ENCODE data around the gene HNRNPUL2.

HNRNPUL2 gene

GRCh38 chr11:62728171-62728988 lies 1.1 kb upstream of the HNRNPUL2 start, which contains the start of gene TTC9C:
TSS of gene TTC9C (plus strand) at chr11:62728486. CDS start at chr11:62728849, 363 bp downstream.
- Histone ChIP-seq H3K27me3 (ENCODE audit: control insufficient read depth in 5 of 5, insufficient read depth in 4 of 5, low read length in 5 of 5) (no peaks in the 10 kb centered on the region), H3K36me3 (ENCODE audit: control insufficient read depth in 5 of 5, insufficient read depth in 5 of 5, low read length in 5 of 5) (peaks cover 9 to 18% (median 15%) of the 10 kb centered on the region in 5 donors), H3K27ac (ENCODE audit: low read depth, low read length) (peak within 1 kb of the TSS; percentile 98), H3K9ac (ENCODE audit: low read length in 5 of 5) (peak within 1 kb of the TSS; percentile 81 to 98 (median 97)), H3K9me3 (ENCODE audit: control insufficient read depth in 5 of 5, low read length in 5 of 5) (no peaks in the 10 kb centered on the region), H3K4me3 (ENCODE audit: low read depth in 1 of 5, low read length in 5 of 5) (peak within 1 kb of the TSS; percentile 74 to 97 (median 94)), H3K4me1 (ENCODE audit: control insufficient read depth in 5 of 5, insufficient read depth in 5 of 5, low read length in 5 of 5) (peaks cover 15 to 53% (median 49%) of the 10 kb centered on the region in 5 donors)

GRCh38 chr11:62727872-62728170 lies 564 bp upstream of the HNRNPUL2 start:
- peak overlapping the region; percentile 74 to 97 (median 94) for H3K4me3 ChIP-seq (ENCODE audit: low read depth in 1 of 5, low read length in 5 of 5)
- peak overlapping the region; percentile 98 for H3K27ac ChIP-seq (ENCODE audit: low read depth, low read length)
- H3K9ac ChIP-seq (ENCODE audit: low read length in 5 of 5) = peak overlapping the region; percentile 81 to 98 (median 97)
- H3K36me3 ChIP-seq (ENCODE audit: control insufficient read depth in 5 of 5, insufficient read depth in 5 of 5, low read length in 5 of 5) = peaks cover 6 to 19% (median 17%) of the 10 kb centered on the region in 5 donors
- peaks cover 15 to 54% (median 49%) of the 10 kb centered on the region in 5 donors for H3K4me1 ChIP-seq (ENCODE audit: control insufficient read depth in 5 of 5, insufficient read depth in 5 of 5, low read length in 5 of 5)
- H3K27me3 ChIP-seq (ENCODE audit: control insufficient read depth in 5 of 5, insufficient read depth in 4 of 5, low read length in 5 of 5) = no peaks in the 10 kb centered on the region
- no peaks in the 10 kb centered on the region for H3K9me3 ChIP-seq (ENCODE audit: control insufficient read depth in 5 of 5, low read length in 5 of 5)

- Histone ChIP-seq H3K36me3 (ENCODE audit: control insufficient read depth in 5 of 5, insufficient read depth in 5 of 5, low read length in 5 of 5) (peaks cover 16 to 29% (median 27%) of the 10 kb centered on the region in 5 donors), H3K27me3 (ENCODE audit: control insufficient read depth in 5 of 5, insufficient read depth in 4 of 5, low read length in 5 of 5) (no peaks in the 10 kb centered on the region), H3K4me1 (ENCODE audit: control insufficient read depth in 5 of 5, insufficient read depth in 5 of 5, low read length in 5 of 5) (peaks cover 15 to 54% (median 49%) of the 10 kb centered on the region in 5 donors), H3K9ac (ENCODE audit: low read length in 5 of 5) (peak overlapping the region; percentile 92 to 98 (median 97)), H3K4me3 (ENCODE audit: low read depth in 1 of 5, low read length in 5 of 5) (peak overlapping the region in 4 of 5 donors; percentile 74 to 97 (median 90)), H3K27ac (ENCODE audit: low read depth, low read length) (peak overlapping the region; percentile 98), H3K9me3 (ENCODE audit: control insufficient read depth in 5 of 5, low read length in 5 of 5) (no peaks in the 10 kb centered on the region)
Measured at GRCh38 chr11:62726915-62727164, 417 bp downstream of the HNRNPUL2 start.

GRCh38 chr11:62726156-62726914 lies 922 bp downstream of the HNRNPUL2 start:
- H3K27me3 ChIP-seq (ENCODE audit: control insufficient read depth in 5 of 5, insufficient read depth in 4 of 5, low read length in 5 of 5) = no peaks in the 10 kb centered on the region
- H3K4me1 ChIP-seq (ENCODE audit: control insufficient read depth in 5 of 5, insufficient read depth in 5 of 5, low read length in 5 of 5) = peaks cover 15 to 54% (median 47%) of the 10 kb centered on the region in 5 donors
- peaks cover 21 to 33% (median 32%) of the 10 kb centered on the region in 5 donors for H3K36me3 ChIP-seq (ENCODE audit: control insufficient read depth in 5 of 5, insufficient read depth in 5 of 5, low read length in 5 of 5)
- H3K9me3 ChIP-seq (ENCODE audit: control insufficient read depth in 5 of 5, low read length in 5 of 5) = no peaks in the 10 kb centered on the region
- peak overlapping the region; percentile 74 to 97 (median 94) for H3K4me3 ChIP-seq (ENCODE audit: low read depth in 1 of 5, low read length in 5 of 5)
- H3K27ac ChIP-seq (ENCODE audit: low read depth, low read length) = peak overlapping the region; percentile 98
- H3K9ac ChIP-seq (ENCODE audit: low read length in 5 of 5) = peak overlapping the region; percentile 92 to 98 (median 97)

- H3K27ac ChIP-seq (ENCODE audit: low read depth, low read length) = peak overlapping the region; percentile 98
- peaks cover 15 to 54% (median 45%) of the 10 kb centered on the region in 5 donors for H3K4me1 ChIP-seq (ENCODE audit: control insufficient read depth in 5 of 5, insufficient read depth in 5 of 5, low read length in 5 of 5)
Measured at GRCh38 chr11:62725646-62726045, 1.6 kb downstream of the HNRNPUL2 start.

GRCh38 chr11:62724171-62724570 lies 3.1 kb downstream of the HNRNPUL2 start:
- H3K36me3 ChIP-seq (ENCODE audit: control insufficient read depth in 5 of 5, insufficient read depth in 5 of 5, low read length in 5 of 5) = peaks cover 35 to 54% (median 50%) of the 10 kb centered on the region in 5 donors
- peaks cover 15 to 42% (median 35%) of the 10 kb centered on the region in 5 donors for H3K4me1 ChIP-seq (ENCODE audit: control insufficient read depth in 5 of 5, insufficient read depth in 5 of 5, low read length in 5 of 5)
- H3K9me3 ChIP-seq (ENCODE audit: control insufficient read depth in 5 of 5, low read length in 5 of 5) = no peaks in the 10 kb centered on the region
- peak overlapping the region in 4 of 5 donors; percentile 60 to 98 (median 80) for H3K9ac ChIP-seq (ENCODE audit: low read length in 5 of 5)
- H3K27me3 ChIP-seq (ENCODE audit: control insufficient read depth in 5 of 5, insufficient read depth in 4 of 5, low read length in 5 of 5) = no peaks in the 10 kb centered on the region
- H3K4me3 ChIP-seq (ENCODE audit: low read depth in 1 of 5, low read length in 5 of 5) = peak overlapping the region in 4 of 5 donors; percentile 5 to 97 (median 40)
- H3K27ac ChIP-seq (ENCODE audit: low read depth, low read length) = peak overlapping the region; percentile 98

More at GRCh38 chr11:62725646-62726045, 1.6 kb downstream of the HNRNPUL2 start:
- H3K9me3 ChIP-seq (ENCODE audit: control insufficient read depth in 5 of 5, low read length in 5 of 5) = no peaks in the 10 kb centered on the region
- peaks cover 27 to 39% (median 35%) of the 10 kb centered on the region in 5 donors for H3K36me3 ChIP-seq (ENCODE audit: control insufficient read depth in 5 of 5, insufficient read depth in 5 of 5, low read length in 5 of 5)
- peak overlapping the region; percentile 92 to 98 (median 97) for H3K9ac ChIP-seq (ENCODE audit: low read length in 5 of 5)
- no peaks in the 10 kb centered on the region for H3K27me3 ChIP-seq (ENCODE audit: control insufficient read depth in 5 of 5, insufficient read depth in 4 of 5, low read length in 5 of 5)
- peak overlapping the region; percentile 74 to 97 (median 94) for H3K4me3 ChIP-seq (ENCODE audit: low read depth in 1 of 5, low read length in 5 of 5)

- no peak overlapping the region for H3K9ac ChIP-seq (ENCODE audit: low read length in 5 of 5)
- H3K4me1 ChIP-seq (ENCODE audit: control insufficient read depth in 5 of 5, insufficient read depth in 5 of 5, low read length in 5 of 5) = peaks cover 10 to 33% (median 30%) of the 10 kb centered on the region in 5 donors
- no peak overlapping the region for H3K27ac ChIP-seq (ENCODE audit: low read depth, low read length)
- H3K36me3 ChIP-seq (ENCODE audit: control insufficient read depth in 5 of 5, insufficient read depth in 5 of 5, low read length in 5 of 5) = peaks cover 44 to 76% (median 72%) of the 10 kb centered on the region in 5 donors
- H3K9me3 ChIP-seq (ENCODE audit: control insufficient read depth in 5 of 5, low read length in 5 of 5) = no peaks in the 10 kb centered on the region
- H3K4me3 ChIP-seq (ENCODE audit: low read depth in 1 of 5, low read length in 5 of 5) = no peak overlapping the region
- no peaks in the 10 kb centered on the region for H3K27me3 ChIP-seq (ENCODE audit: control insufficient read depth in 5 of 5, insufficient read depth in 4 of 5, low read length in 5 of 5)
Measured at GRCh38 chr11:62721994-62722393, 5.3 kb downstream of the HNRNPUL2 start.

GRCh38 chr11:62719302-62719978 lies 7.8 kb downstream of the HNRNPUL2 start:
- no peak overlapping the region for H3K4me3 ChIP-seq (ENCODE audit: low read depth in 1 of 5, low read length in 5 of 5)
- H3K27me3 ChIP-seq (ENCODE audit: control insufficient read depth in 5 of 5, insufficient read depth in 4 of 5, low read length in 5 of 5) = no peaks in the 10 kb centered on the region
- peaks cover 0 to 12% (median 8%) of the 10 kb centered on the region in 5 donors for H3K4me1 ChIP-seq (ENCODE audit: control insufficient read depth in 5 of 5, insufficient read depth in 5 of 5, low read length in 5 of 5)
- H3K9me3 ChIP-seq (ENCODE audit: control insufficient read depth in 5 of 5, low read length in 5 of 5) = no peaks in the 10 kb centered on the region
- no peak overlapping the region for H3K9ac ChIP-seq (ENCODE audit: low read length in 5 of 5)
- H3K27ac ChIP-seq (ENCODE audit: low read depth, low read length) = peak overlapping the region; percentile 8
- H3K36me3 ChIP-seq (ENCODE audit: control insufficient read depth in 5 of 5, insufficient read depth in 5 of 5, low read length in 5 of 5) = peaks cover 50 to 97% (median 96%) of the 10 kb centered on the region in 5 donors

- H3K27me3 ChIP-seq (ENCODE audit: control insufficient read depth in 5 of 5, insufficient read depth in 4 of 5, low read length in 5 of 5) = no peaks in the 10 kb centered on the region
- H3K4me3 ChIP-seq (ENCODE audit: low read depth in 1 of 5, low read length in 5 of 5) = no peak overlapping the region
- peak overlapping the region; percentile 0 for H3K27ac ChIP-seq (ENCODE audit: low read depth, low read length)
- H3K4me1 ChIP-seq (ENCODE audit: control insufficient read depth in 5 of 5, insufficient read depth in 5 of 5, low read length in 5 of 5) = peaks cover 0 to 12% (median 5%) of the 10 kb centered on the region in 5 donors
- H3K9me3 ChIP-seq (ENCODE audit: control insufficient read depth in 5 of 5, low read length in 5 of 5) = no peaks in the 10 kb centered on the region
- H3K36me3 ChIP-seq (ENCODE audit: control insufficient read depth in 5 of 5, insufficient read depth in 5 of 5, low read length in 5 of 5) = peaks cover 36 to 96% (median 89%) of the 10 kb centered on the region in 5 donors
- H3K9ac ChIP-seq (ENCODE audit: low read length in 5 of 5) = no peak overlapping the region
Measured at GRCh38 chr11:62716816-62717215, 10.4 kb downstream of the HNRNPUL2 start.

Measured in subcutaneous abdominal adipose tissue (tissue), 5 donors.